CD4-positive, alpha-beta T cell treated with Interleukin-21 for 1 hour (primary cell): ENCODE results near the gene SLCO1A2.
"Not testable (repeated sequence)": the region's sequence is repeated elsewhere in the genome, so short reads cannot be mapped to it uniquely, and the experiment has no call there.

Source experiments
- DNase-seq: peaks from one replicate; pipeline ENCODE4 v3.0.0-alpha.2; 2020

The SLCO1A2 gene, protein sequence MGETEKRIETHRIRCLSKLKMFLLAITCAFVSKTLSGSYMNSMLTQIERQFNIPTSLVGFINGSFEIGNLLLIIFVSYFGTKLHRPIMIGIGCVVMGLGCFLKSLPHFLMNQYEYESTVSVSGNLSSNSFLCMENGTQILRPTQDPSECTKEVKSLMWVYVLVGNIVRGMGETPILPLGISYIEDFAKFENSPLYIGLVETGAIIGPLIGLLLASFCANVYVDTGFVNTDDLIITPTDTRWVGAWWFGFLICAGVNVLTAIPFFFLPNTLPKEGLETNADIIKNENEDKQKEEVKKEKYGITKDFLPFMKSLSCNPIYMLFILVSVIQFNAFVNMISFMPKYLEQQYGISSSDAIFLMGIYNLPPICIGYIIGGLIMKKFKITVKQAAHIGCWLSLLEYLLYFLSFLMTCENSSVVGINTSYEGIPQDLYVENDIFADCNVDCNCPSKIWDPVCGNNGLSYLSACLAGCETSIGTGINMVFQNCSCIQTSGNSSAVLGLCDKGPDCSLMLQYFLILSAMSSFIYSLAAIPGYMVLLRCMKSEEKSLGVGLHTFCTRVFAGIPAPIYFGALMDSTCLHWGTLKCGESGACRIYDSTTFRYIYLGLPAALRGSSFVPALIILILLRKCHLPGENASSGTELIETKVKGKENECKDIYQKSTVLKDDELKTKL

GRCh38 chr12:21334771-21335325 is at the start of gene SLCO1A2:
SLCO1A2 (minus strand) TSS chr12:21334917; CDS start chr12:21334647, 270 bp downstream.
- no peak for DNase-seq

DNA sequence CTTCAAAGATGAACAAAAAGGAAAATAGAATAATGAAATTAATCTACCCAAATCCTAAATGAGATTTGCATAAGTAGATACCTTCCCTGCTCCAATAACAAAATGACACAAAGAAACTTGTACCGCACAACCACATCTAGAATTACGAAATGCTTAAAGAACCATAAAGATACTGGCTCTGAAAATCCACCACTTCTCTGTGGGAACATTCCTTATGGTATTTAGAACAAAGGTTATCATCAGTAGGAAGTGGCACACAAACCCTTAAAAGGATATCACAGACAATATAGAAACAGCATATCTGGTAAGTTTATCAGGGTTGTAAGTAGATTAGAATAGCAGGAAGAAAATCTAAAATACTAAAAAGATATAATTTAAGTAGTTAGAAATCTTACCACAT is 49.5 kb upstream of the SLCO1A2 start:
- DNase-seq: no peak

GRCh38 chr12:21381320-21381719 is 46.6 kb upstream of the SLCO1A2 start:
- not testable (repeated sequence) for DNase-seq

- no peak for DNase-seq
Measured at GRCh38 chr12:21379218-21379617, 44.5 kb upstream of the SLCO1A2 start.

- no peak for DNase-seq
Measured at GRCh38 chr12:21372602-21373001, 37.9 kb upstream of the SLCO1A2 start, which contains the start of gene IAPP. IAPP (plus strand) TSS chr12:21372902; CDS start chr12:21373352, 450 bp downstream.

DNA sequence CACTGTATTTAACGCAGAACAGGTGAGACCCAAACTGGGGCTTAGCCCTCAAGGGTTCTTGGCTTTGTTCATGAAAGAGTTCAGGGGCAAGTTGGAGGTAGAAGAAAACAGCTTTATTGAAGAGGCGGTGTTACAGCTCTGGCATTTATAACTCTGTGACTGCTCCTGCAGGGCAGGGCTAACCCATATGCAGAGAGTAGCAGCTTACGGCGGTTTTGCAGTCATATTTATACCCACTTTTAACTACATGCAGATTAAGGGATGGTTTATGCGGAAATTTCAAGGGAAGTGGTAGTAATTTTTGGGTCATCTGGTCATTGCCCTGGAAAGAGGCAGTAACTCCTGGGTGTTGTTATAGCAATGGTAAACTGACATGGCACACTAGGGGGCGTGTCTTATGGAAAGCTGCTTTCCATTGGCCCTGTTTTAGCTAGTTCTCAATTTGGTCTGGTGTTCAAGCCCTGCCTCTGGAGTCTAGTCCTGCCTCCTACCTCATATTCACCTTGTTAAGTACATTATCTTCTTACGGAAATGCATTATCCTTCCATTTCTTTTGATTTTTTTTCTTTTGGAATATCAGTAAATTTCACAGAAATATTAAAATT is 36.2 kb upstream of the SLCO1A2 start:
- no peak for DNase-seq

DNA sequence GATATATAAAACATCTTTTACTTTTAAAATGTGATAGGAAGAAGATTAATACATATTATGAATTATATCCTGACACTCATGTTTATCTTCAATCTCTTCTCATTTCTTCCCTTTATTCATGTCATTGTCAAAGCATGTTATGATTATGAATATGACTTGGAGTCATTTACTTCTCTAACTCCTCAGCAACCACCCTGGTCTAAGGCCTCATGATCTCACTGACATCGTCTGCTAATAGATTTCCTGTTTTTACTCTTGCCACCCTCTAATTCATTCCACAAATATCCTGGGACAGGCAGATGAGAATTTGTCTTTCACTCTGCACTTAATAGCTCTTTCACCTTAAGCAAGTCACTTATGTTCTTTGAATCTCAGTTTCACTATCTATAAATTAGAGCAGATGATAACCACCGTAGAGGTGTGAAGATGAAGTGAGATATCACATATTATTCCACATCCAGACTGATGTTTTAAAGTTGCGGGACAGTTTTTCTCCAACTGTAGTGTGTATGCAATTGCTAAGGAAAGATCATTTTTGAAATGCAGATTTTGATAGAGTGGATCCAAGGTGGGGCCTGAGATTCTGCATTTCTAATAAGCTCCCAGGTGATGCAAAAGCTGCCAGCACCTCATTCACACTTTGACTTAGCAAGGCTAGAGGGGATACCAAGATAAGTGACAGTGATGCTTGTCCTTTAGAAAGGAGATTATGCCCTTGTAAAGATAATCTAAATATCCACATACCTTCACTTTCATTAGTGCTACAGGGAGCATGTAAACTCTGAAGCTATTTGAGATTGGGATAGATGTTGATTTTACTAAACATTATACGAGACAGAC is 34.6 kb upstream of the SLCO1A2 start:
- DNase-seq: no peak

GRCh38 chr12:21360632-21361031 is 25.9 kb upstream of the SLCO1A2 start:
- DNase-seq: not testable (repeated sequence)

GRCh38 chr12:21354641-21355040 is 19.9 kb upstream of the SLCO1A2 start:
- DNase-seq: no peak

- DNase-seq: no peak
Measured at GRCh38 chr12:21353948-21354347, 19.2 kb upstream of the SLCO1A2 start.

DNA sequence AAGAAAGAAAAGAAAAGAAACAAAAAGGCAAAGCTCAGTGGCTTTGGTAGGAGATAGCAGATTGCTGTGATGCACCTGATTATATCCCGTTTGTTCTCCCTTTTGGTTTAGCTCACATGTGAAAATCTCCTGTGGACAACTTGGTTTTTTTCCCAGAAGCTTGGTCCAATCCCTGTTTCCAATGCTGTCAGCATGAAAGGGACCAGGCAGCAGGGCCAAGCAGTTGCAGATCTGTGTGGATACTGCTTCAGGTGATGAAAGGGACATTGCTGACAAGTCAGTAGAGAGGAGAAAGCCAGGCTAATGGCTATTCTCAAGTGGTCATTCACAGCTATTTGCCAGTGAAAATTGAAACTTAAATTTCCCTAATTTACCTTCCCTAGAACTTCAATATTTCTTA is 18.8 kb upstream of the SLCO1A2 start:
- no peak for DNase-seq

GRCh38 chr12:21350975-21351374 is 16.3 kb upstream of the SLCO1A2 start:
- no peak for DNase-seq

DNA sequence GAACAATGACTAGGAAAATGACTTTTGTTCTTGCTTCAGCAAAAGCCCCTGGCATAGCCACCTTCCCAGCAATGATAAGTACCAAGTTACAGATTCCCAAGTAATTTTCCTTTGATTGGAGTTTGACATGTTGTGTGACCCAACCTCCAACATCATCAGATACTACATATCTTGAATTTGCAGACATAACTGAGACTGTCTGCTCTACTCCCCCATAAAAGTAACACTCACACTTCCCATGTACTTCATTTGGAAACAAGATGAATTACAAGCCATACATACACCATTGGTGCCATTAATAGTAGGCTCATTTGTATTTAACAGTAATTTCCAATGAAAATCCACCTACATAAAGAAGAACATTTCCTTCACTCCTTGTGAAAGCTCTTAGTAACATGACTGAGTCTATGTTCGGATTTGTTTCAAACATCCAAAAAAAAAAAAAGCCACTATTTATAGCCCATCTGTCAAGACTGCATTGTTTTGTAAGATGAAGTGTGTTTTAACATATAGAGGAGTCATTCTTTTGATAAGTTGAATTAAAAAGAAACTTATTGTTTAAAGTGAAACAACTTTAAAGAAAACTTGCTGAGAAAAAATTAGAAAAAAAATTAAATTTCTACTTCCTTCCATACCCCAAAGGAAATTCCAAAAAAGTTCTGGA is 12.0 kb upstream of the SLCO1A2 start:
- DNase-seq: no peak

DNA sequence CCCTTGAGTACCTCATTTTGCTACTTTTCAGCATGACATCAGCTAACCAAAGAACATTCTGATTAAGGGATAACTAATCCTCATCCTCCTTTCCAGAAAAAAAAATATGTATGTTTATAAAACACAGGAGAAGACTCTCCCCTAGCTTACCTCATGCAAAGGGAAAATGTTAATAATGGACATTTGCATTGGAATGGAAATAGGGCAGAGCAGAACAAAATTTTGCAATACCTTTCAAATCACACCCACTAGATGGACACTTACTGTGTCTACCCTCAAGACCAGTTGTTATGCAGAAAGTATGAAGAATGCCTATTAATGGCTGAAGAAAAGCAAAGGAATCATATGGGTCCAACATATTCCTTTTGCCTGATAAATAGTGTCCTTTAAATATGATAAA is 8.9 kb upstream of the SLCO1A2 start:
- no peak for DNase-seq

DNA sequence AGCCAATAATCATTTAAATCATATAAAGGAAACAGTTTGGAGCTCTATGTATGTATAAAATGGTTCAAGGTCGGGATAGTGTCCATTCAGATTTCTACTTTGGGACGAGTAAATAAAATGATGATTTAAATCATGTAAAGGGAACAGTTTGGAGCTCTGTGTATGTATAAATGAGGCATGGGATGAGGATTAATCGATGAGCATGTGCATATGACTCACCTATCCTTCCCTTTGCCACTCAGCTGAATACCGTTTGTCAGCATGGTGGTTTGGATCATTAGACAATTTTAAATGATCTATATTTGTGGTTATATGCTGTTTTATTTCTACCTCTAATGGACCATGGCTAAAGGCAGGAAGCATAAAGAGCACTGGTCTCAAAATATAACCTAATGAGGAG is 7.1 kb upstream of the SLCO1A2 start:
- no peak for DNase-seq

- no peak for DNase-seq
Measured at GRCh38 chr12:21340403-21340802, 5.7 kb upstream of the SLCO1A2 start.

DNA sequence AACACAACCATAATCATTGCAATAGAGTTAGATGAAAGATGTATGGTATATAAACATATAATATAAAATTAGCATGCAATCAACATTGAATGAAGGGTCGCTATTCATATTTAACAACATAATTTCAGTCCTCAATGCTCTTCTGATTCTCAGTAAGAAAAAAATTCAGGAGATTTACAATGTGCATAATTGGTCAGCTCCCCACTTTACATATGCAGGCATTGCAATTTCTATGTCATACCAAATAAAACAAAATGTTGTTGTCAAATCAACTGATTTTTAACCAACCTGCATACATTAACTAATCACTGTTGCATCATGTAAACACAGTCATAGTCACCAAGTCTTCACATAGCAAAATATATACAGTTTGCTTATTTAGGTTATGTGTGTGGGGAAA is 5.2 kb upstream of the SLCO1A2 start:
- no peak for DNase-seq

DNA sequence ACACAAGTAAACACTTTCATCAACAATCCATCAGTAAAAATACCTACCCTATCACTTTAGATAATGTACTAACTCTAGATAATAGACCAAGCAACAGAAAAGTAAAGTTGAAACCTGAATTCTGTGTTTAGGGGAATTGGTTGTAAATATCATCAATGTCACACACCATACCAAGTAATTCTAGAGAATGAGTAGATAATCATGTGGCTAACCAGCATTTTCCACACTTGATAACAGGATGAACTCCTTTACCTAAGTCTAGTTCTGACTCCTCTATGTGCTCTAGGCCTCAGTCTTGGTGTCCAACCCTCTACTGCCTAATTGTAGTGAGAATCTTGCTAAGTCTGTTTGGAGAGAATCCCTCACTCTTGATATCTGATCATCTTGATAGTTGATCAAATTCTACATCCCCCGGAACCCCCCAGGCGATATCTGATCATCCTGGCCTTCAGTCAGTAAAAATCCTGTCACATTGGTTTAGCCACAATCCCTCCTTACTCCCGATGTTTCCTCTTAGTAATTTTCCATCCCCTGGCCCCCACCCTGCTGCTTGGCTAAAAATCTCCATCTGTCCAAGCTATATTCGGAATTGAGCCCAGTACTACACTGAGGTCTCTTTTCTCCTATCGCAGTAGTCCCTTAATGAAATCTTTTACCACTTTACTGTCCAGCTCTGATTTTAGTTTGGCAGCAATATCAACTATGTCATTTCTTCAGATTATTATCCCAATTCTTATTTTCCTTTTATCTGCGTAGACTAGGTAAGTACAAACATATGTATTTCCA is 3.4 kb upstream of the SLCO1A2 start:
- DNase-seq: no peak

DNA sequence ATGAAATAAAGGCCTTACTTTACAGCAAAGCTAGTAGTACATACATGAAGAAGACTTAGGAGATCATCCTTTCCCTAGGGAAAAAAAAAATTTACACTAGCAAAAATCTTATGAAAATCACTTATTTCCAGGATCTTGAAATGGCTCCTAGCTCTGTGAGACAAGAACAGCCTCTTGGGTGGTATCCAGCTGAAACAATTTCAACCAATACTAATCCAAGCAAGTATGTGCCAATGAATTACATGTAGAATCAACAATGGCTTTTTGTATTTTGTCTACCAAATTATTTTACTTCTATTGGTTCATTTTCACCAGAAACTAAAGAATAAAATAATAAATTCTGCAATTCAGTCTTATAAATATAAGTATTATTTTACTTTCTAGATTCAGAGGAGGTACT is 2.7 kb upstream of the SLCO1A2 start:
- no peak for DNase-seq

GRCh38 chr12:21336656-21337055 is 1.9 kb upstream of the SLCO1A2 start:
- DNase-seq: no peak

- no peak for DNase-seq
Measured at GRCh38 chr12:21330682-21331253, 3.9 kb downstream of the SLCO1A2 start.
